A549 treated with AZD9567 at 1 μM for 4 hours (cell line): ENCODE results near the gene ZNF783. TPM values are rescaled to one million over a fixed set of nuclear protein-coding genes. Genes with fewer than 3 reads are reported as not detected.

Experiments
- total RNA-seq: library from RNA; stranded (reverse); fragments of 200-300 nt; extraction: Qiagen RNA extraction; gene quantifications from 5 replicates; pipeline ENCODE4 v1.2.3, GENCODE V29; 2022; ENCODE audit not compliant: insufficient read depth

ZNF783 gene
- 3.6 to 6.5 TPM (median 6.0 TPM) in 5 replicates for total RNA-seq

DNA sequence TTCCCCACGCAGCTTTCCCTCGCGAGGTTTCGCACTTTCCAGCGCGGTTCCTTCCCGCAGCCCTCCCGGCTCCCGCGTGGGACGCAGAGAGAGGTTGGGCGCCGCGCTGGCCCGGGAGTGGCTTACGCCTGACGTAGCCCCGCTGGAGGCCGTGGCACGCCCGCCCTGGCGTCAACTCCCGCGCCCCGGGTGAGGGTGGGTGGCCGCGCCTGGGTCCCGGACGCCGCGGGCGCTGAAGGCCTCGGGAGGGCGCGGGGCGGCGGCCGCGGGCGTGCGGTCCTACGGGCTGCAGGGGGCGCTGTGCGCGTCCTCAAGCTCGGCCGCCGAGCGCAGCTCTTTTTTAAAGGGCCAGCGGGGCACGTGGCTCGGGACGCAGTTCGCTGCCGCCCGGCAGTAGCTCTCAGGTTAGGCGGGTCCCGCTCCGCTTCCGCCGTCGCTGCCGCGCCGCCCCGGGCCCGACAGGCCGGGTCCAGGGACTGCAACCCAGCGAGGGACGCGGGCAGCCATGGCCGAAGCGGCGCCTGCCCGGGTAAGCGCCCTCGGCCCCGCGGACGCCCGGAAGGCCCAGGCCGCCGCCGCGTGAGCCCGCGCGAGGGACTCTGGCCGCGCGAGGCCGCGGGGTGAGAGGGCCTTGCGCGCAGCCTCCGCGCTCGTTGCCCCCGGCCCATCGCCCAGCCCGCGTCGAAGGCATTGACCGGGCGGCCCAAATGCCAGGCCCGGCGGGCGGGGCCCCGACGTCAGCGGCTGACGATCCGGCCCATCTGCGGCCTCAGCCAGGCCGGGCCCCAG, at the start of gene ZNF783:
ZNF783 (plus strand) TSS at position 368 of the 789 bp plus-strand sequence; CDS start at position 506, 138 bp downstream.

DNA sequence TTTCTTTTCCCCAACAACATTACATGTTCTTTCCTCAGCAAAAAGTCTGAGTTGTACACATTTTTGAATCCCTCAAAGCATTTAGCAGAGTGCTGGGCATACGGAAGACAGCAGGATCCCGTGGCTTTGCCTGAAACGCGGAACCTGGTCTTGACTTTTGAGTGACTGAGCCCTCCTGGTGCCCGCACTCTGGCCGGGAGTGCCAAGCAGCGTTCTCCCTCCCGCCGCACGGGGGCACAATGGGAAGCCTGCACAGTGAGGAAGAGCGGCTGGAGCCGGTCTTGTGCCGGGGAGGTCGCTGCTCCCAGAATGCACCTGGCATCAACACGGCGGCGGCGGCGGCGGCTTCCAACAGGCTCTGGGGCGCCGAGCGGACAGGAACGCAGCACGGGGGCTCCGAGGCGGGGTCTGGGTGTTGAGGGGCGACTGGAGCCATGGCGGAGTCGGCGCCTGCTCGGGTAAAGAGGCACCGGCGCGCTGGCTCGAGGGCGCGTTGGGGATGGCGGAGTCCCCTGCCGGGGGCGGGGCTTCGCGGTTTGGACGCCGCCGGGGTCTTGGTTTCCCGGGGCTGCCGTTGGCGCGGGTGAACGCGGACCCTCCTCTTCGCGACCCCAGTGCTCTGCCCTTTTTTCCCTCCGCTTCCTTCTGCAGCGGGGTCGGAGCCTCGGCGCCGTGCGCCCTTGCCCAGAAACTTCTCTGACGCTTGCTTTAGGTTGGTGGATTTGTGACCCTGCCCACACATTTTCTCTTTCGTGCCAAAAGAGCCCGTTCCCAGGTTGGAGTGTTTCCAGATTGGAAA, 22.5 kb upstream of the ZNF783 start, which contains the start of gene ZNF212:
ZNF212 (plus strand) TSS at position 307 of the 799 bp plus-strand sequence; CDS start at position 435, 128 bp downstream.

Other genes starting within 250 kb of the ZNF783 start
- gene PDIA4, start 233.7 kb upstream of the ZNF783 start, total RNA-seq, result 162 to 178 TPM (median 175 TPM) in 5 replicates
- gene ZNF786, start 171.5 kb upstream of the ZNF783 start, total RNA-seq, result 6.8 to 7.7 TPM (median 7.1 TPM) in 5 replicates
- 1.7 to 9.6 TPM (median 1.9 TPM) in 5 replicates for gene ZNF425, start 135.9 kb upstream of the ZNF783 start, total RNA-seq
- gene ZNF398, start 114.7 kb upstream of the ZNF783 start, total RNA-seq, result 8.8 to 12.1 TPM (median 10.0 TPM) in 5 replicates
- 20.6 to 25.8 TPM (median 24.4 TPM) in 5 replicates for gene ZNF282, start 66.7 kb upstream of the ZNF783 start, total RNA-seq
- 10.1 to 11.8 TPM (median 11.3 TPM) in 5 replicates for gene ZNF212, start 22.5 kb upstream of the ZNF783 start, total RNA-seq
- gene ZNF777, start 198.9 kb downstream of the ZNF783 start, total RNA-seq, result 17.4 to 21.4 TPM (median 20.1 TPM) in 5 replicates
- gene ZNF746, start 235.6 kb downstream of the ZNF783 start, total RNA-seq, result 14.2 to 19.8 TPM (median 19.3 TPM) in 5 replicates